Measurements from ENCODE around the gene ACBD6.
A peak's percentile ranks its signal among the peaks of the same experiment; 100 is the strongest.

The ACBD6 gene

DNA sequence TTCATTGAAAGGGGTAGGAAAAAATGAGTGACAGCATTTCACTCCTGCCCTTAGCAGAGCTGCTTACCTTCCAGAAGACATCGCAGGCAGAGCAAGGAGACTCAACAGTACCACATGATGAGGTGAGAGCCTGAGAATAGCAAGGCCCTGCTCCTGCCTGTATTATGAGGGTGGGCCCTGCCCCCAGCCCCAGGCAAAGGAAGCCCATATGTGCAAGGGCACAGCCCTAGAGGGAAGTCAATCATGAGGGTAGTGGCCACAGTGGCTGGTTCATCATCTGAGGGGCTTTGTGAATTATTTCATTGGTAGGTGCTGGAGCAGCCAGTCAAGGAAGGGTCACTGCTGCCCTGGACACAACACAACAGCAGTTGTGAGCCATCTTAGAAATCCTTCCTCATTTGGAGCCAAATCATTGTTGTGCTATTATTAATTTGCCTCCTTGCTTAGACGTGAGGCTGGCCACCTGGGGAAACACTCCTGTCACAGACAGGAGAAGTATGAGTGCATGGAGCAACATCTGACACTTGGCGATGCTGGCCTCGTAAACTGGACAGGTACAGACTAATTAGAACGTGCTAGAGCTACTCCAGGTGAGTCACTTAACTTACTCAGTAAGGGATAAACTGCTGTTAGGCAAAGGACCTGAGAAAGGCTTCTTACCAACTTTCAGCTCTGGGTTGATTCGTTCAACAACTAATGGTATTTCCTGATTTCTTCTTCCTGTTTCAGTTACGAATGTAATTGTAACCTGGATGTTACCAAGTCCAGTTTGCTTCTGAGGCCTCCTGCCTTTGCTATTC, 22.7 kb upstream of the ACBD6 start:
- DNase-seq, result no peak

DNA sequence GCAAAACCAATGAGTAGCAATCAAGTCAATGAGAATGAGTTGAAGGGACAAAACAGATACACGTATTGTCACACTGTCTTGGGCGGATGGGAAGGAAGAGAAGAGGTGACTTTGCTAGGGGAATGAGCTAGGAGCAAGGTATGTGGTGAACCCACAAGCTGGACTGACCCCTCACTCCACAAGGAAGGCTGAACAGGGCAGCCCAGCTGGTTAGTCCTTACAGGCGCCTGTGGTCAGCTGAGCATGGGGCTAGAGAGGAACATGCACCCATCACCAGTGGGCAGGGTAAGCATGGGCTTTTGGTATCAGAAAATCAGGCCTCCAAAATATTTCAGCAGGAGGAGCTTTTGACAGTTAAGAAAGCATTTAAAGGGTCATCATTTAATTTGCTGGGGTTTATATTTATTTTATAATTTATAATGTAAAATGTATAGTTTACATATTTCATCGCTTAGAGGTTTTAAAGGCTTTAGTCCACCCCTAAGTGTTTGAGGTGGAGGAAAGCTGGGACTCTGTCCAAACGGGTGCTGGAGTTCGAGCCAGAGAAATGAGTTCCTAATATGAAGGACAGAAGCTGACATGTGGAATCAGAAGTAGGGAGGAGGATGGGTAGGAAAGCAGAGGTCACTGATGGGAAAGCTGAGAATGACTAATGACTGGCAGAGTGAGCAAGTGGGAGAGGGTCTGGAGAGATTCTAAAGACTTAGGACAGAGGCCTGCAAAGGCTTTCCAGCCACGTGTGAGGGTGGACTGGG, 22.0 kb upstream of the ACBD6 start:
- DNase-seq, result no peak

DNA sequence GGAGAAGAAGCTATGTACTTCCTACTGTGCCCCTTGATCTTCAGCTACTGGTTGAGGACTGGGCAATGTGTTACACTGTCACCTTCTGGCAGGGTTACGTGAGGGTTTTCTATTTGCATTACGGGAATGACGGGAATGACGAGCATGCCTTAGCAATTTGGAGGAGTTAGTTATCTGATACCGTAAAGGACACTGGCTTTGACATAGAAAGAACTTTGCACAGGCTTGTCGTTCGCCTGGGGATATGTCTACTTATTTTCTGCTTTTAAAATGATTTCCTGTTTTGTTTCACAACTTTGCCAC, 19.8 kb upstream of the ACBD6 start:
- no peak for DNase-seq

DNA sequence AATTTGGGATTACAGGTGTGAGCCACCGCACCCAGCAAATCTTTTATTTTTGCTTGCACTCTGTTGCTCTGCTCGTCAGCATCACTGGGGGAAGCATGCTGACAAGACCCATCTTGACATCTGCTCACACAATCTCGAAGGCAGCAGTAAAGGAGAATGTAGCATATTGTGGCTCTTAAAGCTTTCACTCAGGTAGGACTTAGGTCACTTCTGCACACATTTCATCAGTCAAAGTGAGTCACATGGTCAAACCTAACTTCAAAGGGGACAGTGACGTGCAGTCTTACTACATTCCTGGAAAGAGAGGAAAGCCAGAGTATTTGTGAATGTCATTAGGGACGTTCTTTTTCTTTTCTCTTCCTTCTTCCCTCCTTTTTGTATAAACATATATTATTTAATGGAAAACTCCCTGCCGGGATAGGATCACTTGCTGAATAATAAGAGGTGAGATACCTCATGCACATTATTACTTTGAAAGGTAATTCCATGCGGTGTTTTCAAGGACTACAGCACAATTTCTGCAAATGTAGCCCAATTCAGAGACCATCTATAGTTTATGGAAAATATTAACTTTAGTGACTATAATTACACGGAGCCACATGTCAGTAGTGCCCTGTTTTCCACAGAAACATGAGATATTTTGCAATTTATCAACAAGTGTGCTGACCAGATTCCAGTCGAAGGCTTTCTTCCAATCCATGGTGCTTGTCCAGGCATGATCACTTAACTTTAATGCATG, 19.3 kb upstream of the ACBD6 start:
- DNase-seq, result no peak

DNA sequence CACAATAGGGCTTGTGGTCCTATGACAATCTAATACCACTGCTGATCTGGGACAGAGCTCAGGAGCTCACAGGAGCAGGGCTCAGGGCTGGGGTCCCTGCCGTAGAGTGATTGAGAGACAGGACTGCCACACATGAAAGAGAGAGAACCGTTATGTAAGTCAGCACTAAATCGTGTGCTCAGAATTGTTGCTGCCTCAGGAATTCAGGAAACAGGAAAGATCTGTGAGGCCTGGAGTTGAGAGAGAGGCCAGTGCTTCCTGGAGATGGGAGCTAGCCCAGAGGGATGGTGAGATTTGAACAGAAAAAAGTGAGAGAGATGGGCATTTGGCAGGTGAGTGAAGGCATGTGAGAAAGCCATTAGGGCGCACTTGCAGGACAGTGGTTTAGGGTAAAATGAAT, 17.5 kb upstream of the ACBD6 start:
- DNase-seq, result no peak

DNA sequence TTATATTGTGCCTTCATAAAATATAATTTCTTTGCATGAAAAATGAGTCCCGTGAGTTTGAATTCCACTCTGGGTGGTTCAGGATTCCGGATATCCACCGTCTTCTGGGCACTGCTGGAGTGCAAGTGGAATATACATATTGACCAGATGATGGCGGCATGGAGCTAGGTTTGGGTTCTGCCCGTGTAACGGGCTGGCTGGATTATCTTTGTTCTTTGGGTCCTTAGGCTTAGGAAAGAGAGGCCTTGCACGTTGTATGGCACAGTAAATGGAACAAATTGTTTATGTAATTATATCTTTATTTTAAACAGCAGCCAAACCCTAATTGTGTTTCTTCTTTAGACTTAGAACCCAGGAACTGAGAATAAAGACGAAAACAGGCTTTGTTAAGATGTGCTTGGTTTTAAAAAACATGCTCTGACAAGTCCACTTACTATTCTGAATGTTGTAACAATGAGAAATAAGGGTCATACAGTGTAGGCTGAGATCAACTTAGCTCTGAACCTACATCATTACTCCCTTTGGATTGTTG, 13.5 kb upstream of the ACBD6 start:
- peak; percentile 56 for DNase-seq

DNA sequence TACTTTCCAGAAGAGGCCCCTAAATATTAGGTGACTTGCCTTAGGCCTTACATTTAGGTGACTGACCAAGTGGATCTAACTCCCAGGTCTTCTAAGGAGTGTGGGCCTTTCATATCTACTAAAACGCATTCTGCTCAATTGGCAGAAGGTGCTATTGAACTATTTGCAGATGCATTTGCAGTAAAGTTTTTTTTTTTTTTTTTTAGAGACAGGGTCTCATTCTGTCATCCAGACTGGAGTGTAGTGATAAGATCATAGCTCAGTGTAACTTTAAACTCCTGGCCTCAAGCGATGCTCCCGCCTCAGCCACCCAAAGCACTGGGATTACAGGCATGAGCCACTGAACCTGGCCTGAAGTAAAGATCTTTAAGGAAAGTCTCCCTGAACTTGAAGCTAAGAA, 13.0 kb upstream of the ACBD6 start:
- DNase-seq, result no peak

DNA sequence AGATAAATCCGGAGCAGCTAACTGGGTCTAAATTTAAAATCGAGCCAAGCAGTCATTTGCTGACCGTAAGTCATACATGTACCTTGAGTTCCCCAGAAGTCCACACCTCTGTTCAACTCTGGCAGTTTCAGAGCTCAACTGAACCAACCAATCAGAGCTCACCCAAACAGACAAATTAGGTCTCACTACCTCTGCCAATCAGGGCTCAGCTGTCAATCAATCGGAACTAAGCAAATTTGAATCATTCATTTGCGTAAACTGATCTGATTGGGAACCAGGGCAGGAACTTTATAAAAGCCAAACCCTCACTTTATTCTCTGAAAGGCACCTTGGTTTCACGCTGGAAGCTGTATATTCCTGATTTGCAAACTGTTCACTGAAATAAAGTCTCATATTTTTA, 11.2 kb upstream of the ACBD6 start:
- no peak for DNase-seq

DNA sequence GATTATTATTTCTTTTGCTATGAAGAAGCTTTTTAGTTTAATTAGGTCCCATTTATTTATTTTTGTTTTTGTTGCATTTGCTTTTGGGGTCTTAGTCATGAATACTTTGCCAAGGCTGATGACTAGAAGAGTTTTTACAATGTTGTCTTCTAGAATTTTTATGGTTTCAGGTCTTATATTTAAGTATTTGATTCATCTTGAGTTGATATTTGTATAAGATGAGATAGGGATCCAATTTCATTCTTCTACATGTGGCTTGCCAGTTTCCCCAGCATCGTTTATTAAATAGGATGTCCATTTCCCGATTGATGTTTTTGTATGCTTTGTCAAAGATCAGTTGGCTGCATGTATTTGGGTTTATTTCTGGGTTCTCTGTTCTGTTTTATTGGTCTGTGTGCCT, 8.5 kb upstream of the ACBD6 start:
- no peak for DNase-seq

DNA sequence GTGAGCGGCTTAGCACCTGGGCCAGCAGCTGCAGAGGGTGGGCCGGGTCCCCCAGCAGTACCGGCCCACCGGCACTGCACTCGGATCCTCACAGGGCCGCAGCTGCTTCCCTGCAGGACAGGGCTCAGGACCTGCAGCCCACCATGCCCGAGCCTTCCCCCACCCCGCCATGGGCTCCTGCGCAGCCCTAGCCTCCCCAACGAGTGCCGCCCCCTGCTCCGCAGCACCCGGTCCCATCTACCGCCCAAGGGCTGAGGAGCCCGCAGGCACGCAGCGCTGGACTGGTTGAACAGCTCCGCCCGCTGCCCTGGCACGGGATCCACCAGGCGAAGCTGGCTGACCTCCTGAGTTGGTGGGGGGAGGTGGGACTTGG, 6.3 kb upstream of the ACBD6 start:
- no peak for DNase-seq

DNA sequence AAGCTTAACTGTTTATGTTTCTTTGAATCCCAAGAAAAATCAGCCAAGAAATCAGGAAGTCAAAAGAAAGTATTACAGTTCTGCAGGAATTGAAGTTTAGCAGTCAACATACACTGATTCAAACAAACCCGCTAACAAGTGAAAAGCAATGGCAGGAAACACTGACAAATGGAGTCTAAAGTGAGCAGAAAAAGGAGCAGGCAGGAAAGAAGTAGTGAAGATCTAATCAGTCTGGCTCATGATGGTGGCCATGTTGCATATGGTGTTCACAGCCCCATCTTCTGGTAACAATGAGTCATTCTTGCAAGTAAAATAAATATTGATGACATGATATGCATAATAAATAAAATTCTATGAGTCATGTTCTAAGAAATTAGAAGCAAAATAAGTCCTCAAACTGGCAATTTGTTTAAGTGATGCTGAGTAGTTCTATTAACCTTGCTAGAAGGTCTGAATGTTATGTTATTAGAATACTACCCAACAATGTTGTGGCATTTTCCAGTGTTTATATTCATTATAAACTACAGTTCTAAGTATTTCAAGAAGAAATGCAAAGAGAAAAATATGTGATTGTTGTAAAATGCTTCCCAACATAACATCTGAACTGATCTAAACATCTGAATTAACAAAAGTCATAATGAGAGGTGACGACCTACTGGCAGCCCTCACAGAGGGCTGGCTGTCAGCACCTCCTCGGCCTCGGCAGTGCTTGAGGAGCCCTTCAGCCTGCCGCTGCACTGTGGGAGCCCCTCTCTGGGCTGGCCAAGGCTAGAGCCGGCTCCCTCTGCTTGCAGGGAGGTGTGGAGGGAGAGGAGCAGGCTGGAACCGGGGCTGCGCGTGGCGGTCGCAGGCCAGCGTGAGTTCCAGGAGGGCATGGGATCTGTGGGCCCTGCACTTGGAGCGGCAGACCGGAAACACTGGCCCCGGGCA, 5.7 kb upstream of the ACBD6 start:
- no peak for DNase-seq

DNA sequence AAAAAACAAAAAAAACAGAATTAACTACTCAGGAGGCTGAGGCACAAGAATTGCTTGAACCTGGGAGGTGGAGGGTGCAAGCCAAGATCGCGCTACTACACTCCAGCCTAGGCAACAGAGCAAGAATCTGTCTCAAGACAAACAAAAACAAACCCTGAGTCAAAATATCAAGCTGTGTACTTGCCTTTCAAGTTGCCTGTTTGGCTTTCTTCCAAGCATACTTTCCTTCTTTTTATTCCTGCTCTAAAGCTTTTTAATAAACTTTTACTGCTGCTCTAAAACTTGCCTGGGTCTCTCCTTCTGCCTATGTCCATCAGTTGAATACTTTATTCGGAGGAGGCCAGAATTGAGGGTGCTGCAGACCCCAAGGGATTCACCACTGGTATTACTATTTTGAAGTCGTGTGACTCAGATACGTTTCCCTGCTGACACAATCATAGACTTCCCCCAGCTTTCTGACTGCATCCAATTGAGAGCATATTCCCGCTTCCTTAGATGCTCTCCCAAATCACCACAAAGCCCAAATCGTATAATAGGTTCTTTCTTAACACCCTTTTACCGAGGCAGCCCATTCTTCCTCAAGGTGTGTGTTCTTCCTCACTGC, 3.5 kb upstream of the ACBD6 start:
- DNase-seq, result no peak

DNA sequence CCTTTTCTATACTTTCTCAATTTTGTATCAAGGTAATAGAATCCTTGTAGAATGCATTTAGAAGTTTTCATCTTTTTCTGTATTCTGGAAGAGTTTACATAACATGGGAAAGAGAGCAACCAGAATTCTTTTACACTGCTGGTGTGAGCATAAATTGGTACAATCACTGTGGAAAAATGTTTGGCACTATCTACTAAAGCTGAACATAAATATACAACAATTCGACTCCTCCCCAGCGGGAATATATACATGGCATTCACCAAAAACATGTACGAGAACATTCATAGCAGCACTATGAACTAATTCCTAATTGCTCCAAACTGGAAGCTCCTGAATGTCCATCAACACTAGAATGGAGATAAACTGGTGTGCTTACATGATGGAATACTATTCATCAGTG, 1.8 kb upstream of the ACBD6 start:
- no peak for DNase-seq

DNA sequence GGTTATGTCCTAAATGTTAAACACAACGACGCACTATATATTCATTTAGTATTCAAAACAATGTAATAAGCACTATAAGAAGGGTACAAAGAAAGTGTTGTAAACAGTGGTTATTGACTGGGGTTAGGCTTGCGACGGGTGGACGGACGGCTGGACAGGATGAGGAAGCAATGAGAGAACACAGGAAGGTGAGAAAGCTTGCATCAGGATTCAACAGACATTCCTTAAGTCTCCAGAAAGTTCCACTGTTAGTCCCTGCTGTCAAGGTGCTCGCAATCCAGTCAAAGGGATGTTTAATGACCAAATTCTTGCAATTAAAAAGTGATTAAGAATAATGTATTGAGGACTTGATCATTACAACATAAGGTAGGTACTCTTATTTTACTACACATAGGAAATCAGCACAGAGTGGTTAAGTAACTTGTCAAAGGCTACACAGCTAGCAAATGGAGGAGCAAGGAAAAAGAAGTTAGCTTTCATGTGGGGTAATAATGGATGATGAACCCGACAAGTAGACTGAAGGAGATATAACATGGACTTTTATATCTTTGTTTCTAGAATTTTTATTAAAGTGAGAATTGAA, 994 bp upstream of the ACBD6 start:
- DNase-seq, result no peak

DNA sequence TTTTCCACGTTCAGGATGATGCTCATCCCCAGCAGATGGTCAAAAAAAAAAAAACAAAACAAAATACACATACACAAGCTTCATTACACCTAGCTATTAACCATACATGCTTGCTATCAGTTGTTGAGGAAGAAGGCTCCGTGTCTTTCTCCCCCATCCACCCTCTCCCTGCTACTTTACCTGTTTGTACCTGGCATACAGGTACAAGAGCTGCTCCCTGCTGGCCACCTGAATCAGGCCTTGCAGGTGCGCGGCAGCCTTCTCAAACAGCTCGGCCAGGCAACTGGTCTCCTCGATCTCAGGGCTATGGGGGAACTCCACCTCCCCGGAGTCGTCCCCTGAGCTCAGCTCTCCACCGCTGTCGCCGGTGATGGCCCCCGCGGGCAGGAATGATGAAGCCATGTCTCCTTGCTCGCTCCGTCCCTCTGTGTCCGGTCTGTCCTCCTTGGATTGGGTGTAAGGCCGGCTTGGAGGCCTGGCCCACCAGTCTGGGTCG, 464 bp downstream of the ACBD6 start:
- DNase-seq, result peak; percentile 55

DNA sequence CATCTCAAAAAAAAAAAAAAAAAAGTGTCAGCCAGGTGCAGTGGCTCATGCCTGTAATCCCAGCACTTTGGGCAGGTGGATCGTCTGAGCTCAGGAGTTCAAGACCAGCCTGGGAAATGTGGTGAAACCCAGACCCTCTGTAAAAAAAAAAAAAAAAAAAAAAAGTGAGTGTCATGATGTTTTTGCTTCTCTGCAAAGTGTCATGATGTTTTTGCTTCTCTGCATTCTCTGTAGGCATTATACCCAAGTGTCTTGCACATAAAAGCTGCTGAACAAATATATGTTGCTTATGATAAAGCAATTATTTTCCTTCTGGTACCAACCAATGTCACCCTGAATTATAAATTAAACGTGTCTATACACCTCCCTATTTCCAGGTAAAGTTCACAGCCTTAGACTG, 1.7 kb downstream of the ACBD6 start:
- no peak for DNase-seq

DNA sequence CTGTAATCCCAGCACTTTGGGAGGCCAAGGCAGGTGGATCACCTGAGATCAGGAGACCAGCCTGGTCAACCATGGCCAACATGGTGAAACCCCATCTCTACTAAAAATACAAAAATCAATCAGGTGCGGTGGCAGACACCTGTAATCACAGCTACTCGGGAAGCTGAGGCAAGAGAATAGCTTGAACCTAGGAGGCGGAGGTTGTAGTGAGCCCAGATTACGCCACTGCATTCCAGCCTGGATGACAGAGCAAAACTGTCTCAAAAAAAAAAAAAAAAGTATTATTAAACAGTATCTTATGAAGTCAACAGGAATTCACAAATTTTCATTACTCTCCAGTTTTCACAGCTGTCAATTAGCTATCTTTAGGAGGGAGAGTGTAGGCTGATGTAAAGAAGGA, 3.8 kb downstream of the ACBD6 start:
- no peak for DNase-seq

DNA sequence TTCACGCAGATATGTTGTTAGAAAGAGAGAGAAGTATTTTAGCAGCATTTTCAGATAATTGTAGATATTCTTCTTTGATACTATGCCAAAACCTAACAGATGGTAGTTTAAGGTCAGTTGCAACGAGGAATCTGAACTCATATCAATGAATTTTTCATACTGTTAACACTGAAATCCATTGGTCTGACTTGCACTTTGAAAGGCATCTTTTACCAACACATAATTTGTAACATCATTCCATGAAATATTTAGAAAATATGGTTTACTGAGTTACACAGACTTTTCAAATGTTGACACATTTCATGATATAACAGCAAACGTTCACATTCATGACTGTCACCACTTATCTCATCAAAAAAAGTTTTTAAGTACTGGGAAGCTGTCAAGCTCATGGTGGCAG, 4.6 kb downstream of the ACBD6 start:
- no peak for DNase-seq

DNA sequence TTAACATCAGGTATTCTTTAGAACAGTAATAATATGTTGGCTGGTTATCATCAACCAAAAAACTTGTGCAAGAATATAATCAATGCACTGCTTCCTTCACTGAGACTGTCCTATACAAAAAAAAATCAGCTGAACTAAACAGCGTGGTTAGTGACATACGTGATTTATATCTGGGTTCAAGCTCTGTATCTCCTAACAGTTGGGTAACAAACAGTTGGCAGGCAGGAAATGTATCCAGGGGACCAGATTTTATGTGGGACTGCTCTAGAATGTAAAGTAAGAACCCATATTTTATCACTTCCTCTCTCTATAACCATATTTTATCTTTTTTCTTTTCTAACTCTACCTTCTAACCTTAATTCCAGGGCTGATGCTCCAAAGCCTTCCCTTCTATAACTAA, 8.0 kb downstream of the ACBD6 start:
- no peak for DNase-seq

DNA sequence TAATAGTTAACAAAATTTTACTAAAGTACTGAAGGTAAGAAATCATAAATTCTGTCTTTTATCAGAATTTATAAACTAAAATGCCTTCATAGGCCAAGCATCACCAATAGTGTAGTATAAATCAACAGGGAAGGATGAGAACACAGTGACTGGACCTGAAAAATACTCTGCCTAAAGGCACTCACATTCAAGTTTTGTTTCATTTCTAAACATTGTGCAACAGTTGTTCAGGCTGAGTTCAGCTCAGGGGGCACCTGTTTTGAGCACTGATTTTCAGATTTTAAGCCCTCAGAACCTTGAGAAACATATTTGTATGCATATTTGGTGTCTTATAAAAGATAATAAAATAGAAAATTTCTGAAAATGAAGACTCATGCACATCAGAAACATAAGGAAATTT, 12.4 kb downstream of the ACBD6 start:
- DNase-seq, result no peak

DNA sequence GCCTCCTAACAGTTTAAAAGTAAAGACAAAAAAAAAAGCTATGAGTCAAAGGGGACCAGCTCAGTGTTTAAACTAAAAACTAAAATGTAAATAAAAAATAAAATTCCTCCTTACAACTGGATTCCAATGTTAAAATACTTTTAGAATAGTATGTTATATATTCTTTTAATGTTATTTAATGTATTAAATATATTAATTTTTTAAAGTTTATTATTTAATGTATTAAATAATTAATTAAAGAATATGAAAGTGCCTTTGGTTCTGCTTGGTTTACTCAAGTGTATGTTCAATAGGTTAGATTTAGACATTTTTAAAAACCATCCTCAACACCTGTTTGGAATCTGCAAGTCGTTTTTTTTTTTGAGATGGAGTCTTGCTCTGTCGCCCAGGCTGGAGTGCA, 13.1 kb downstream of the ACBD6 start:
- DNase-seq, result no peak

DNA sequence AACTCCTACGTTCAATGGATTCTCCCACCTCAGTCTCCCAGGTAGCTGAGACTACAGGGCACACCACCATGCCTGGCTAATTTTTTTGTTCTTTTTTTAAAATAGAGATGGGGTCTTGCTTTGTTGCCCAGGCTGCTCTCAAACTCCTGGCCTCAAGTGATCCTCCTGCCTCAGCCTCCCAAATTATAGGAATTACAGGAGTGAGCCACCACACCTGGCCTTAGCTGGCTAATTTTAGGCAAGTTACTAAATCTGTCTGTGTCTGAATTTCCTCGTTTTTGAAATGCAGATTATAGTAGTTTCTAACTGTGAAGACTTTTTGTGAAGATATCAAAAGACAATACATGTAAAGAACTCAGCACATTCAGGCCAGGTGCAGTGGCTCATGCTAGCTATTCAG, 13.7 kb downstream of the ACBD6 start:
- no peak for DNase-seq
